Kidney (tissue), 14 donors: ENCODE measurements around the gene IL1RAPL2. TPM values are rescaled to one million over a fixed set of nuclear protein-coding genes. Genes with fewer than 3 reads are reported as not detected.

Source experiments
- DNase-seq, 5 donors: peaks; one replicate each; pipeline ENCODE4 v3.0.0-alpha.2; 2013 to 2020
- FAIRE-seq: peaks from 2 replicates; lab custom pipeline; 2012; peaks lifted over from hg19 to GRCh38; lab: Jason Lieb, UNC
- H3K27ac ChIP-seq, 2 donors: one replicate each; pipeline ENCODE4 v1.7.0; 2013; ENCODE audit warnings: low read depth in 2 of 2, low read length in 2 of 2, inconsistent platforms in 1 of 2
- H3K27me3 ChIP-seq: one replicate; pipeline ENCODE4 v1.7.1; 2013; ENCODE audit warnings: low read length, inconsistent platforms; ENCODE audit not compliant: control insufficient read depth, insufficient read depth
- H3K36me3 ChIP-seq, 3 donors: one replicate each; pipeline versions ENCODE4 v1.7.0 to v1.7.1; 2013; ENCODE audit warnings: low read length in 3 of 3, control low read depth in 1 of 3, inconsistent platforms in 1 of 3; ENCODE audit not compliant: insufficient read depth in 3 of 3, control insufficient read depth in 2 of 3
- H3K4me1 ChIP-seq, 3 donors: one replicate each; pipeline versions ENCODE4 v1.7.0 to v1.7.1; 2013; ENCODE audit warnings: low read length in 3 of 3, inconsistent platforms in 1 of 3, low read depth in 1 of 3; ENCODE audit not compliant: control insufficient read depth in 2 of 3, insufficient read depth in 2 of 3
- H3K4me3 ChIP-seq, 3 donors: one replicate each; pipeline versions ENCODE4 v1.7.0 to v1.8.1; 2013; ENCODE audit warnings: low read length in 3 of 3, control low read depth in 1 of 3, inconsistent platforms in 1 of 3
- H3K9ac ChIP-seq, 3 donors: one replicate each; pipeline versions ENCODE4 v1.7.0 to v1.7.1; 2013; ENCODE audit warnings: low read length in 3 of 3, control low read depth in 1 of 3, inconsistent platforms in 1 of 3
- H3K9me3 ChIP-seq, 3 donors: one replicate each; pipeline versions ENCODE4 v1.7.0 to v1.7.1; 2013; ENCODE audit warnings: low read length in 3 of 3, control low read depth in 1 of 3, inconsistent platforms in 1 of 3; ENCODE audit not compliant: control insufficient read depth in 2 of 3, insufficient read depth in 1 of 3
- CTCF ChIP-seq: IDR thresholded peaks from 3 replicates; pipeline ENCODE4 v1.5.1; 2012; ENCODE audit warnings: mild to moderate bottlenecking, moderate library complexity, borderline replicate concordance; ENCODE audit not compliant: insufficient read depth; ENCODE audit errors: extremely low read depth
- intact Hi-C: fragments of 100-400 bp; cut with DNase I; formaldehyde crosslinking; loops from one replicate; pipeline ENCODE4 v1.11.1; 2022
- polyA plus RNA-seq: library from polyadenylated mRNA; stranded (reverse); fragments of 350-450 nt; fragmentation: Illumina TruSeq; extraction: RNeasy Lipid Tissue Mini Kit (QIAGEN cat#74804); gene quantifications from one replicate; pipeline ENCODE4 v1.2.3, GENCODE V29; 2014; ENCODE audit warnings: low read depth, low replicate concordance; ENCODE audit not compliant: insufficient read depth
- total RNA-seq: library from RNA; stranded (reverse); fragmentation: NEBNext Ultra II Directional; extraction: Animal tissue kit (Norgen Biotek cat#: 25700); gene quantifications from one replicate; pipeline ENCODE4 v1.2.1, GENCODE V29; 2021
- donor health status: control.
- donor health status: control.
- donor health status: control.
- donor health status: control.
- donor health status: control.
- donor health status: DM: yes; HTN: yes; CAD: no.
- donor health status: Normal renal cell carcinoma (clear cell type).

Gene IL1RAPL2
- total and polyA plus RNA-seq, 2 donors from 2014 or later, result 0.13 to 0.25 TPM

GRCh38 chrX:104659005-104659744, 93.2 kb downstream of the IL1RAPL2 start:
- peak; percentile 79 for FAIRE-seq
- no peak for TF ChIP-seq CTCF
- intact Hi-C loops, result no loop called here
- Histone ChIP-seq H3K4me1 (no peaks in the 10 kb centered on the region), H3K4me3 (no peak overlapping the region), H3K36me3 (no peaks in the 10 kb centered on the region), H3K9ac (no peak overlapping the region), H3K9me3 (no peaks in the 10 kb centered on the region), H3K27ac (peak overlapping the region in 1 of 2 donors; percentile 65), H3K27me3 (no peaks in the 10 kb centered on the region)
- DNase-seq, result peak in 1 of 5 donors; percentile 25

GRCh38 chrX:104660092-104660491, 94.1 kb downstream of the IL1RAPL2 start:
- Histone ChIP-seq H3K27ac (no peak overlapping the region), H3K9me3 (no peaks in the 10 kb centered on the region), H3K4me3 (no peak overlapping the region), H3K27me3 (peaks cover 2% of the 10 kb centered on the region), H3K9ac (no peak overlapping the region), H3K36me3 (no peaks in the 10 kb centered on the region), H3K4me1 (no peaks in the 10 kb centered on the region)
- peak; percentile 23 for FAIRE-seq
- no peak for TF ChIP-seq CTCF
- intact Hi-C loops, result no loop called here
- DNase-seq, result no peak

GRCh38 chrX:104662694-104663093, 96.7 kb downstream of the IL1RAPL2 start:
- Histone ChIP-seq H3K9ac (no peak overlapping the region), H3K4me1 (no peaks in the 10 kb centered on the region), H3K36me3 (no peaks in the 10 kb centered on the region), H3K27ac (no peak overlapping the region), H3K4me3 (no peak overlapping the region), H3K9me3 (no peaks in the 10 kb centered on the region), H3K27me3 (peaks cover 2% of the 10 kb centered on the region)
- intact Hi-C loops, result no loop called here
- no peak for TF ChIP-seq CTCF
- FAIRE-seq (peak; percentile 66), DNase-seq (no peak)
